Esophagus muscularis mucosa (tissue), 4 donors: ENCODE data around the gene GNAT1.

Source experiments
- CTCF ChIP-seq, 3 experiments: fragments of 200-600 bp in 2 of 3; fragments of 450-650 bp in 1 of 3; sonication (generic) in 2 of 3; IDR thresholded peaks; one replicate each; pipeline ENCODE4 v1.5.1; 2017 to 2019; ENCODE audit warnings: antibody characterized with exemption in 3 of 3, mild to moderate bottlenecking in 2 of 3, moderate library complexity in 1 of 3
- EP300 ChIP-seq: sonication (generic); formaldehyde crosslinking; IDR thresholded peaks from one replicate; pipeline ENCODE4 v1.6.1; 2017; ENCODE audit warnings: antibody characterized with exemption
- POLR2A ChIP-seq: fragments of 450-650 bp; IDR thresholded peaks from one replicate; pipeline ENCODE4 v1.6.1; 2017; ENCODE audit warnings: antibody characterized with exemption, moderate library complexity, mild to moderate bottlenecking, low read depth

GRCh38 chr3:50193746-50194127 is 2.3 kb downstream of the GNAT1 start:
- TF ChIP-seq CTCF (IDR thresholded peaks at IDR 0.05) (no peak), EP300 (no peak), POLR2A (no peak)
